SH-SY5Y (cell line): Measurements from ENCODE around the gene DNAJC6.

Experiments used
- GATA2 ChIP-seq: IDR thresholded peaks from 2 replicates; pipeline ENCODE4 v1.6.1; 2011; ENCODE audit warnings: mild to moderate bottlenecking, low read depth, low read length
- GATA3 ChIP-seq: IDR thresholded peaks from 2 replicates; pipeline ENCODE4 v1.6.1; 2011; ENCODE audit warnings: low read depth, mild to moderate bottlenecking, low read length, moderate library complexity

DNA sequence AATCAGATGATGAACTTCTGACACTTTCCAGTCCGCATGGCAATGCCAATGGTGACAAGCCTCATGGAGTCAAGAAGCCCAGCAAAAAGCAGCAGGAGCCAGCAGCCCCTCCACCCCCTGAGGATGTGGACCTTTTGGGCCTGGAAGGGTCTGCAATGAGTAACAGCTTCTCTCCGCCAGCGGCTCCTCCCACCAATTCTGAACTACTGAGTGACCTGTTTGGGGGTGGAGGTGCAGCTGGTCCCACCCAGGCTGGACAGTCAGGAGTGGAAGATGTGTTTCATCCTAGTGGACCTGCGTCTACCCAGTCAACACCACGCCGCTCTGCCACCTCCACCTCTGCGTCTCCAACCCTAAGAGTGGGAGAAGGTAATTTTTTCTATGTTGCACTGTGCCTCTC is 83.2 kb downstream of the DNAJC6 start:
- TF ChIP-seq GATA2 (no peak), GATA3 (no peak)
